ENCODE measurements around the gene BABAM2.

GRCh38 chr2:28239207-28239606 is 348.7 kb downstream of the BABAM2 start:
- TF ChIP-seq POLR2A (IDR thresholded peaks at IDR 0.05) (no peak), CTCF (IDR thresholded peaks at IDR 0.05) (no peak)

All from thyroid gland (tissue), 4 donors.